ENCODE measurements around the gene TCF3. TPM values are rescaled to one million over a fixed set of nuclear protein-coding genes. Genes with fewer than 3 reads are reported as not detected.

Gene TCF3
- total and polyA plus RNA-seq, 2 of the 8 experiments (the other 6 are each of a cell fraction or from before 2014, with no cell fraction given), result 241 to 348 TPM

DNA sequence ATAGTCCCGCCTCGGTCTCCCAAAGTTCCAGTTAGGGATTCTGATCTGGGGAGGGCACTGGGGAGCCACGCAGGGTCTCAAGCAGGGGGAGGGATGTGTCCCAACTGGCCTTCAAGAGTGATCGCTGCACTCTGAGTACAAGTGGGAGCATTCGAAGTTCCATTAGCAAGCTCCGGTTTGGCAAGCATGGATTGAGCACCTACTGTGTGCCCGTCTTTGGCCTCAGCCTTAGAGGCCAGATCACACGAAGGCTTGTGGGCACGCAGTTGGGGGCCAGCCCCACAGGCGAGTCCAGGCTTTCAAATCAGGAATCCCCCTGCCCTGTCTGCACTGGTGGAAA lies 32.1 kb upstream of the TCF3 start (continued):
- TF ChIP-seq, protein P1, sequence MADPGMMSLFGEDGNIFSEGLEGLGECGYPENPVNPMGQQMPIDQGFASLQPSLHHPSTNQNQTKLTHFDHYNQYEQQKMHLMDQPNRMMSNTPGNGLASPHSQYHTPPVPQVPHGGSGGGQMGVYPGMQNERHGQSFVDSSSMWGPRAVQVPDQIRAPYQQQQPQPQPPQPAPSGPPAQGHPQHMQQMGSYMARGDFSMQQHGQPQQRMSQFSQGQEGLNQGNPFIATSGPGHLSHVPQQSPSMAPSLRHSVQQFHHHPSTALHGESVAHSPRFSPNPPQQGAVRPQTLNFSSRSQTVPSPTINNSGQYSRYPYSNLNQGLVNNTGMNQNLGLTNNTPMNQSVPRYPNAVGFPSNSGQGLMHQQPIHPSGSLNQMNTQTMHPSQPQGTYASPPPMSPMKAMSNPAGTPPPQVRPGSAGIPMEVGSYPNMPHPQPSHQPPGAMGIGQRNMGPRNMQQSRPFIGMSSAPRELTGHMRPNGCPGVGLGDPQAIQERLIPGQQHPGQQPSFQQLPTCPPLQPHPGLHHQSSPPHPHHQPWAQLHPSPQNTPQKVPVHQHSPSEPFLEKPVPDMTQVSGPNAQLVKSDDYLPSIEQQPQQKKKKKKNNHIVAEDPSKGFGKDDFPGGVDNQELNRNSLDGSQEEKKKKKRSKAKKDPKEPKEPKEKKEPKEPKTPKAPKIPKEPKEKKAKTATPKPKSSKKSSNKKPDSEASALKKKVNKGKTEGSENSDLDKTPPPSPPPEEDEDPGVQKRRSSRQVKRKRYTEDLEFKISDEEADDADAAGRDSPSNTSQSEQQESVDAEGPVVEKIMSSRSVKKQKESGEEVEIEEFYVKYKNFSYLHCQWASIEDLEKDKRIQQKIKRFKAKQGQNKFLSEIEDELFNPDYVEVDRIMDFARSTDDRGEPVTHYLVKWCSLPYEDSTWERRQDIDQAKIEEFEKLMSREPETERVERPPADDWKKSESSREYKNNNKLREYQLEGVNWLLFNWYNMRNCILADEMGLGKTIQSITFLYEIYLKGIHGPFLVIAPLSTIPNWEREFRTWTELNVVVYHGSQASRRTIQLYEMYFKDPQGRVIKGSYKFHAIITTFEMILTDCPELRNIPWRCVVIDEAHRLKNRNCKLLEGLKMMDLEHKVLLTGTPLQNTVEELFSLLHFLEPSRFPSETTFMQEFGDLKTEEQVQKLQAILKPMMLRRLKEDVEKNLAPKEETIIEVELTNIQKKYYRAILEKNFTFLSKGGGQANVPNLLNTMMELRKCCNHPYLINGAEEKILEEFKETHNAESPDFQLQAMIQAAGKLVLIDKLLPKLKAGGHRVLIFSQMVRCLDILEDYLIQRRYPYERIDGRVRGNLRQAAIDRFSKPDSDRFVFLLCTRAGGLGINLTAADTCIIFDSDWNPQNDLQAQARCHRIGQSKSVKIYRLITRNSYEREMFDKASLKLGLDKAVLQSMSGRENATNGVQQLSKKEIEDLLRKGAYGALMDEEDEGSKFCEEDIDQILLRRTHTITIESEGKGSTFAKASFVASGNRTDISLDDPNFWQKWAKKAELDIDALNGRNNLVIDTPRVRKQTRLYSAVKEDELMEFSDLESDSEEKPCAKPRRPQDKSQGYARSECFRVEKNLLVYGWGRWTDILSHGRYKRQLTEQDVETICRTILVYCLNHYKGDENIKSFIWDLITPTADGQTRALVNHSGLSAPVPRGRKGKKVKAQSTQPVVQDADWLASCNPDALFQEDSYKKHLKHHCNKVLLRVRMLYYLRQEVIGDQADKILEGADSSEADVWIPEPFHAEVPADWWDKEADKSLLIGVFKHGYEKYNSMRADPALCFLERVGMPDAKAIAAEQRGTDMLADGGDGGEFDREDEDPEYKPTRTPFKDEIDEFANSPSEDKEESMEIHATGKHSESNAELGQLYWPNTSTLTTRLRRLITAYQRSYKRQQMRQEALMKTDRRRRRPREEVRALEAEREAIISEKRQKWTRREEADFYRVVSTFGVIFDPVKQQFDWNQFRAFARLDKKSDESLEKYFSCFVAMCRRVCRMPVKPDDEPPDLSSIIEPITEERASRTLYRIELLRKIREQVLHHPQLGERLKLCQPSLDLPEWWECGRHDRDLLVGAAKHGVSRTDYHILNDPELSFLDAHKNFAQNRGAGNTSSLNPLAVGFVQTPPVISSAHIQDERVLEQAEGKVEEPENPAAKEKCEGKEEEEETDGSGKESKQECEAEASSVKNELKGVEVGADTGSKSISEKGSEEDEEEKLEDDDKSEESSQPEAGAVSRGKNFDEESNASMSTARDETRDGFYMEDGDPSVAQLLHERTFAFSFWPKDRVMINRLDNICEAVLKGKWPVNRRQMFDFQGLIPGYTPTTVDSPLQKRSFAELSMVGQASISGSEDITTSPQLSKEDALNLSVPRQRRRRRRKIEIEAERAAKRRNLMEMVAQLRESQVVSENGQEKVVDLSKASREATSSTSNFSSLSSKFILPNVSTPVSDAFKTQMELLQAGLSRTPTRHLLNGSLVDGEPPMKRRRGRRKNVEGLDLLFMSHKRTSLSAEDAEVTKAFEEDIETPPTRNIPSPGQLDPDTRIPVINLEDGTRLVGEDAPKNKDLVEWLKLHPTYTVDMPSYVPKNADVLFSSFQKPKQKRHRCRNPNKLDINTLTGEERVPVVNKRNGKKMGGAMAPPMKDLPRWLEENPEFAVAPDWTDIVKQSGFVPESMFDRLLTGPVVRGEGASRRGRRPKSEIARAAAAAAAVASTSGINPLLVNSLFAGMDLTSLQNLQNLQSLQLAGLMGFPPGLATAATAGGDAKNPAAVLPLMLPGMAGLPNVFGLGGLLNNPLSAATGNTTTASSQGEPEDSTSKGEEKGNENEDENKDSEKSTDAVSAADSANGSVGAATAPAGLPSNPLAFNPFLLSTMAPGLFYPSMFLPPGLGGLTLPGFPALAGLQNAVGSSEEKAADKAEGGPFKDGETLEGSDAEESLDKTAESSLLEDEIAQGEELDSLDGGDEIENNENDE (IDR thresholded peaks at IDR 0.05; ENCODE audit: insufficient replicate concordance, low read length), result no peak
- TF ChIP-seq JUN (IDR thresholded peaks at IDR 0.05; ENCODE audit: low read depth, low read length) (no peak), BRCA1 (IDR thresholded peaks at IDR 0.05; ENCODE audit: low read depth, low read length) (no peak), SP1 (IDR thresholded peaks at IDR 0.05; ENCODE audit: low read depth, low read length) (no peak), EZH2 (IDR thresholded peaks at IDR 0.05; ENCODE audit: low read depth, low read length, severe bottlenecking) (no peak), TAF7 (optimal IDR thresholded peaks at IDR 0.05; ENCODE audit: borderline replicate concordance, low read depth, low read length) (no peak), KDM1A (IDR thresholded peaks at IDR 0.05; ENCODE audit: borderline replicate concordance, low read length) (no peak), KDM5A (IDR thresholded peaks at IDR 0.05; ENCODE audit: low read length) (no peak), SP4 (IDR thresholded peaks at IDR 0.05; ENCODE audit: low read length) (no peak), TBP (IDR thresholded peaks at IDR 0.05; ENCODE audit: low read depth, low read length) (no peak), KDM4A (IDR thresholded peaks at IDR 0.05; ENCODE audit: low read depth, low read length, severe bottlenecking) (no peak)
- TF ChIP-seq, protein P2, sequence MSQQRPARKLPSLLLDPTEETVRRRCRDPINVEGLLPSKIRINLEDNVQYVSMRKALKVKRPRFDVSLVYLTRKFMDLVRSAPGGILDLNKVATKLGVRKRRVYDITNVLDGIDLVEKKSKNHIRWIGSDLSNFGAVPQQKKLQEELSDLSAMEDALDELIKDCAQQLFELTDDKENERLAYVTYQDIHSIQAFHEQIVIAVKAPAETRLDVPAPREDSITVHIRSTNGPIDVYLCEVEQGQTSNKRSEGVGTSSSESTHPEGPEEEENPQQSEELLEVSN (IDR thresholded peaks at IDR 0.05), result no peak

Data from H1 (cell line).